ENCODE data around the gene CBX8. TPM values are rescaled to one million over a fixed set of nuclear protein-coding genes. Genes with fewer than 3 reads are reported as not detected.
A peak's percentile ranks its signal among the peaks of the same experiment; 100 is the strongest.

The CBX8 gene
- total and polyA plus RNA-seq, 2 of the 13 experiments (the other 11 are each of a cell fraction or from before 2014, with no cell fraction given), result 0.34 to 12.6 TPM

- TF ChIP-seq ZBTB39 (CRISPR knock-in tag; IDR thresholded peaks at IDR 0.05) (no peak), ZNF737 (CRISPR knock-in tag; IDR thresholded peaks at IDR 0.05; ENCODE audit: borderline replicate concordance) (no peak), HOXA3 (CRISPR knock-in tag; IDR thresholded peaks at IDR 0.05) (peak; percentile 58; the same call in 1 of the 2 replicates), HIC2 (CRISPR knock-in tag; IDR thresholded peaks at IDR 0.05; ENCODE audit: low read depth) (no peak), ZNF687 (CRISPR knock-in tag; IDR thresholded peaks at IDR 0.05) (peak; percentile 51; the same call in 1 of the 2 replicates), ZFP36L2 (CRISPR knock-in tag; IDR thresholded peaks at IDR 0.05) (no peak), EEA1 (CRISPR knock-in tag; IDR thresholded peaks at IDR 0.05; ENCODE audit: borderline replicate concordance) (no peak), ZNF660 (CRISPR knock-in tag; IDR thresholded peaks at IDR 0.05; ENCODE audit: borderline replicate concordance, low read depth) (no peak), ZNF451 (CRISPR knock-in tag; IDR thresholded peaks at IDR 0.05) (no peak), ZSCAN22 (CRISPR knock-in tag; IDR thresholded peaks at IDR 0.05) (no peak), ZXDC (CRISPR knock-in tag; IDR thresholded peaks at IDR 0.05) (no peak), AKAP8 (CRISPR knock-in tag; IDR thresholded peaks at IDR 0.05) (peak; percentile 14; the same call in 1 of the 2 replicates), ASH2L (IDR thresholded peaks at IDR 0.05; ENCODE audit: insufficient read length, low read depth, low read length) (no peak)
- TF ChIP-seq, protein P1, sequence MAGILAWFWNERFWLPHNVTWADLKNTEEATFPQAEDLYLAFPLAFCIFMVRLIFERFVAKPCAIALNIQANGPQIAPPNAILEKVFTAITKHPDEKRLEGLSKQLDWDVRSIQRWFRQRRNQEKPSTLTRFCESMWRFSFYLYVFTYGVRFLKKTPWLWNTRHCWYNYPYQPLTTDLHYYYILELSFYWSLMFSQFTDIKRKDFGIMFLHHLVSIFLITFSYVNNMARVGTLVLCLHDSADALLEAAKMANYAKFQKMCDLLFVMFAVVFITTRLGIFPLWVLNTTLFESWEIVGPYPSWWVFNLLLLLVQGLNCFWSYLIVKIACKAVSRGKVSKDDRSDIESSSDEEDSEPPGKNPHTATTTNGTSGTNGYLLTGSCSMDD (CRISPR knock-in tag; IDR thresholded peaks at IDR 0.05), result no peak
These were observed 44.7 kb upstream of the CBX8 start (continued) for GRCh38 chr17:79841369-79842135.

All from HepG2 (cell line).